IMR-90 (cell line): ENCODE measurements around the gene ORC2.

Experiments
- MAFK ChIP-seq: IDR thresholded peaks from 2 replicates; pipeline ENCODE4 v1.6.1; 2012; ENCODE audit warnings: low read depth, low read length, improper control_type of control experiment
- POLR2A ChIP-seq: IDR thresholded peaks from 2 replicates; pipeline ENCODE4 v1.6.1; 2012; ENCODE audit warnings: mild to moderate bottlenecking, low read depth, low read length
- RAD21 ChIP-seq: IDR thresholded peaks from 2 replicates; pipeline ENCODE4 v1.6.1; 2012; ENCODE audit warnings: low read length, improper control_type of control experiment
- USF2 ChIP-seq: fragments of 150-350 bp; IDR thresholded peaks from 2 replicates; pipeline ENCODE4 v1.6.1; 2017; ENCODE audit warnings: mild to moderate bottlenecking, antibody characterized with exemption, low read length, low read depth
- TF ChIP-seq, protein P1 (sequence below): conservative IDR thresholded peaks from 2 replicates; pipeline ENCODE4 v1.5.1; 2012; ENCODE audit warnings: mild to moderate bottlenecking, low read depth, low read length, improper control_type of control experiment

DNA sequence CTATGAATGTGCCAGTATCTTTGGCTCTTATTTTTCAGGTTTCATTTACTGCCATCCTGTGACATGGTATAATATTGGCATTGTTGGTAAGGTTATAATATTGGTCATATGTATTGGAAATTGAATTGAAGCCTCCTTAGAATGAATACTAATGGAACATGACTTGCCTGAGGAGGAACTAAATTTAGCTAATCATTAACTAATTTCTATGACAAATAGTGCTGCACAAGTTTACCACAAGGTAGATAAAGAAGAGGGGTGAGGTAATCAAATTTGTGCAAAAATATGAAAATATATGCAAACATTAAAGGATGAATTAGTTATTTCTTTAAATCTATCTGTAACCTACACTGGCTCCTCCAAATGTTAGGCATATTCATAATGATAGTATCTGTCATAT, 43.2 kb upstream of the ORC2 start:
- no peak for TF ChIP-seq POLR2A
- TF ChIP-seq, protein P1, sequence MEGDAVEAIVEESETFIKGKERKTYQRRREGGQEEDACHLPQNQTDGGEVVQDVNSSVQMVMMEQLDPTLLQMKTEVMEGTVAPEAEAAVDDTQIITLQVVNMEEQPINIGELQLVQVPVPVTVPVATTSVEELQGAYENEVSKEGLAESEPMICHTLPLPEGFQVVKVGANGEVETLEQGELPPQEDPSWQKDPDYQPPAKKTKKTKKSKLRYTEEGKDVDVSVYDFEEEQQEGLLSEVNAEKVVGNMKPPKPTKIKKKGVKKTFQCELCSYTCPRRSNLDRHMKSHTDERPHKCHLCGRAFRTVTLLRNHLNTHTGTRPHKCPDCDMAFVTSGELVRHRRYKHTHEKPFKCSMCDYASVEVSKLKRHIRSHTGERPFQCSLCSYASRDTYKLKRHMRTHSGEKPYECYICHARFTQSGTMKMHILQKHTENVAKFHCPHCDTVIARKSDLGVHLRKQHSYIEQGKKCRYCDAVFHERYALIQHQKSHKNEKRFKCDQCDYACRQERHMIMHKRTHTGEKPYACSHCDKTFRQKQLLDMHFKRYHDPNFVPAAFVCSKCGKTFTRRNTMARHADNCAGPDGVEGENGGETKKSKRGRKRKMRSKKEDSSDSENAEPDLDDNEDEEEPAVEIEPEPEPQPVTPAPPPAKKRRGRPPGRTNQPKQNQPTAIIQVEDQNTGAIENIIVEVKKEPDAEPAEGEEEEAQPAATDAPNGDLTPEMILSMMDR: no peak
- no peak for TF ChIP-seq RAD21
- TF ChIP-seq USF2: no peak
- no peak for TF ChIP-seq MAFK
